NCI-H1105 treated with DMSO at 0.1 percent for 48 hours (cell line): Measurements from ENCODE around the gene BPIFB6.

ENCODE experiments used
- DNase-seq: peaks from one replicate; lab custom pipeline; 2025; lab: John Stamatoyannopoulos, UW

BPIFB6 gene

GRCh38 chr20:33064572-33065287 lies 33.3 kb downstream of the BPIFB6 start:
- DNase-seq, result no peak

DNA sequence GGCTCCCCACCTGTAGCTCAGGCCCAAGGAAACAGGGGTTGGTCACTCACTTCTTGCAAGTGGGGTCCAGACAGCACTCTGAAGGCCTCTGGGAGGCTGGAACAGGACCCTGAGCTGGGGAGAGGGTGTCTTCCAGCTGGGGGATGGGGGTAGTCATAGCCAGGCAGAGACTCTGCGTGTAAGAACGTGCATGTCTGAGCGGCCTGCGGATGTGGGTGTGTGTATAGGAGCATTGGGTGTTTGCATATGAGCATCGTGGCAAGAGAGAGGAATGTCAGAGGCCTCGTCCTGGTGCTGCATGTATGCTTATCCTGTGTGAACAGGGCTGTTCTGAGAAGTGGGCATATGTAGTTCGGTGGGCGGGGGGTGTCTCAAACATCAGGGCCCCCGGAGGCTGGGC lies 34.3 kb downstream of the BPIFB6 start:
- DNase-seq, result no peak

- DNase-seq, result no peak
These were observed 36.4 kb downstream of the BPIFB6 start for GRCh38 chr20:33067806-33068205.

DNA sequence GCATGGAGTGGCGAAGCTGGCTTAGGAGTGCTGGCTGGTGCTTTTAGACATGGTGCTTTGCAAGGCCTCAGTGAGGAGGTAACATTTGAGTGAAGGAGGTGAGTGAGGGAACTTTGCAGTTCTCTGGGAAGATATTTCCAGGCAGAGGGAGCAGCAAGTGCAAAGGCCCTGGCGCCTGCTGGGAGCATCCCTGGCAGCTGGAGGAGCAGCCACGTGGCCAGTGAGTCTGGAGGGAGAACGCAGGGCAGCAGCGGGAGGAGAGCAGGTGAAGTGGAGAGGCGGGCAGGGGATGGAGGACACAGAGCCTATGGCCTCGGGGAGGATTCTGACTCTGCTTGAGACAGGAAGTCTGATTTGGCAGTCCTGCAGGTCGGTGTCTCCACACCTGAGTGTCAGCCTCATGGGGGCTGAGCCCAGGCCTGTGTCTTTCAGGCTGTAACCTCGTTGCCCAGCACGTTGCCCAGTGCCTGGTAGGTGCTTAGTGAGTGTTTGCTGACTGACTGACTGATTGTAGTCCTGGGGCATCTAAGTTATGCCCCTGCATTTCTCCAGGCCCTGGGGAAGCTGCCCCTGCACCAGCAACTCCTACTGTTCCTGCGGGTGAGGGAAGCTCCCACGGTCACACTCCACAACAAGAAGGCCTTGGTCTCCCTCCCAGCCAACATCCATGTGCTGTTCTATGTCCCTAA lies 36.9 kb downstream of the BPIFB6 start:
- no peak for DNase-seq

- no peak for DNase-seq
These were observed 38.2 kb downstream of the BPIFB6 start for GRCh38 chr20:33069673-33070072.

DNA sequence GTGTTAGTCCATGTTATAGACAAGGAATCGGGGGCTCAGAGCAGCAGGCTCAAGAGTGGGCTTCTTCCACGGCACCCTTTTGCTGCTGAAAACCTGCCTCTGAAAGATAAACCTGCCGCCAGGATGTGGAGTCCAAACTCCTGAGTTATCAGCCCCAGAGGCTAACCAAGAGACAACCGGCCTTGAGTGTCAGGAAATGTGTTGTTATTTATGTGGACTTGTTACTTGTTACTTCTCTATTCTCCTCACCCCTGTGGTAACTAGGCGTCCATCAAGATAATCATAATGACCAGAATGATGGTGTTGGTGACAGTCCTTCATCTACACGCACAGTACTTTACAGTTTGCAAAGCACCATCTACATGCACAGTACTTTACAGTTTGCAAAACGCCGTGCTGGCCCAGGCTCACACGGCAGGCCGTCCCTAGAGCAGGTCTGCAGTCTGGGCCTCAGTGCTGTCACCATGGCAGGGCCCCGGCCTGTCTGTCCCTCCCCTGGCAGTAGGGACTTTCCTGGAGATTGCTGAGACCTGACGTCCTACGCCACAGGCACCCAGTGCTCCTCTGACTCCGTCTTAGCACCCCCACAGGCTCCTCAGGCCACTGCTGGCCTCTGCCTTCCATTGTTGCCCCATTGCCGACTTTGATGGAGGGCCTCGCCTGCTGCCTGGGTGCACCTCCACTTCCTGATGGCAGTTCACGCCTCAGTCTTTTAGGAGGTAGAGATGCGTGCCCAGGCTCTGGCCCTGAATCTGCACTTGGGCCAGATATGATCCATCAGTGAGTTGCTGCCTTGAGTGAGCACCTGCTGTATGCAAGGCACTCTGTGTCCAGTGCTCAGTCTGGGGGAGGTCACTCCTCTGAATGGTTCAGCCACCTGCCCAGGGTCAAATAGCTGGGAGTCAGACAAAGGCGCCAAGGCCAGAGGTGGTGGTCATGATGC lies 38.9 kb downstream of the BPIFB6 start:
- DNase-seq, result no peak

DNA sequence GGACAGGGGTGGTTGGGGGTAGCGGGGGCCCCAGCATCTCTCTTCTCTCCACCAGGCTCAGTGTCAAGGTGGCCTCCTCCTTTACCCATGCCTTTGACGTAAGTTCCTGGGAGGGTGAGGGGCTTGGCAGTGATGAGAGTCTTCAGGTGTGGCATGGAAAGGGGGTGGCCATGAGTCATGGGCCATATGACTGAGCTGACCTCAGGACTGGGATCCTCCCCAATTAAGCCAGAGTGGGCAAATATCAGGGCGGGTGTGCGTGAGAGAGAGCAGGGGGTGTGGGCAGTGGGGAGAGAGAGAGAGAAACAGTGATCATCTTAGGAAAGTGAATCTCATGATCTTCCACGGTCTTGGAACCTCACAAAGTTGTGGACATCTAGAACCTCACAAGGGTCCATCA lies 39.8 kb downstream of the BPIFB6 start:
- DNase-seq, result no peak

DNA sequence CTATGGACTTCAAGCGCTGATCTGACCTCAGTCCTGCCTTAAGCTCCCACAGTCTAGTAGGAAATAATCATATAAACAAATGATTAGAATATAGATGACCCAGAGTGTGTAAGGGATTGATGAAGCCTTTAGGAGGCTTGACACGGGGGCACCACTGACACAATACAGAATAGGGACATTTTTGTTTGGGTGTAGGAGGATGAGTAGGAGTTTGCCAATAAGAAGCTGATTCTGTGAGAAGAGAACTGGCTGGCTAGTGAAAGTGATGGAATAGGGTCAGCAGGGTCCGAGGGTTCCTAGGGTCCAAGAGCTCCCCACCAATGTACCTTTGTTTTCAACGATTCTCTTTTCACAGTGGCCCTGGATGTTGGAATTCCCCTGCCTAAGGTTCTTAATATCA lies 40.9 kb downstream of the BPIFB6 start:
- DNase-seq, result no peak

- no peak for DNase-seq
These were observed 41.4 kb downstream of the BPIFB6 start for GRCh38 chr20:33072813-33073212.

DNA sequence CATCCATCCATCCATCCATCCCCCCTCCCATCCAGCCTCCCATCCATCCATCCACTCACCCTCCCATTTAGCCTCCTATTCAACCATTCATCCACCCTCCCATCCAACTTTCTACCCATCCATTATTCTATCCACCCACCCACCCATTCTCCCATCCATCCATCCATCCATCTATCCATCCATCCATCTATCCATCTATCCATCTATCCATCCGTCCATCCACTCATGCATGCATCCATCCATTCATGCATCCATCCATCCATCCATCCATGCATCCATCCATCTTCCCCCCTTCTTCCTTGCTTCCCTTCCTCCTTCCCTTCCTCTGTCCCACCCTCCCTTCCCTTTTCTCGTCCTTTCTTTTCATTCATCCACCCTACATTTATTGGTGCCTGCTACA lies 43.2 kb downstream of the BPIFB6 start:
- DNase-seq, result no peak

DNA sequence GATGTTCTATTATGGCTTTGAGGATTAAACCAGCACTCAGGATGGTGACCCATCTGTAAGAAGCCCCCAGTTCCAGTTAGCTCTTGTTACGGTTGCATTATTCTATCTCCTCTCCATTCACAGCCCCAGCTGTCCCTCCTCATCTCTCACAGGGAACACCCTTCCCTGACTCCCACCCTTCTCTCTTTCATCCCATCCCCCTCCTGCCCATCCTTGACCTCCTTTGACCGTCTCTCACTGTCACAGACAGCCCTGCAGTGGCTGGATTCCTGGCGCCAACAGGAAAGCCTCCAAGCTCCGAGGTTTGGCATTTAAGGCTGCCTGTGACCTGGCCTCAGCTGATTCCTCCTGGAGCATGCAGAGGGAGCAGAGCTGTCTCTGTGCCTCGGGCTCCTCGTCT lies 43.8 kb downstream of the BPIFB6 start:
- no peak for DNase-seq

GRCh38 chr20:33076662-33077372 lies 45.4 kb downstream of the BPIFB6 start:
- no peak for DNase-seq

DNA sequence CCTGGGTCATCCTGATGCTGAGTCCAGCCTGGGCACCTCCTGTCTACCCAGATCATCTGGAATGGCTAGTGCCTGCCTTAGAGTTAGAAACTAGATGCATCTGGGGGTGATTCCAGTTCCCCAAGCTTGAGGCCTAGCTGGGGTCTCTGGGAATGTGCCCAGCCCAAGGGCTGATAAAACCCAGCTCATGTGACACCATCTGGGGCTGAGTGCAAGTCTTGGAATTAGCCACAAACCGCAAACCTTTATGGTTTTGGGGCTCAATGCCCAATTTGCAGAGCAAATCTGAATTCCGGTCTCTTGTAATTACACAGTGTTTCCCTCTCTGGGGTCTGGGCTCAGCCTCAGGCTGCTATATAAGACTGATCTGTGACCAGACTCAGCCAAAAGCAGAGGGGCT lies 47.8 kb downstream of the BPIFB6 start, which contains the start of gene BPIFB4:
BPIFB4 (plus strand) TSS at position 385 of the 400 bp plus-strand sequence. CDS start 1,884 bp downstream, outside the sequence.
- DNase-seq, result no peak

DNA sequence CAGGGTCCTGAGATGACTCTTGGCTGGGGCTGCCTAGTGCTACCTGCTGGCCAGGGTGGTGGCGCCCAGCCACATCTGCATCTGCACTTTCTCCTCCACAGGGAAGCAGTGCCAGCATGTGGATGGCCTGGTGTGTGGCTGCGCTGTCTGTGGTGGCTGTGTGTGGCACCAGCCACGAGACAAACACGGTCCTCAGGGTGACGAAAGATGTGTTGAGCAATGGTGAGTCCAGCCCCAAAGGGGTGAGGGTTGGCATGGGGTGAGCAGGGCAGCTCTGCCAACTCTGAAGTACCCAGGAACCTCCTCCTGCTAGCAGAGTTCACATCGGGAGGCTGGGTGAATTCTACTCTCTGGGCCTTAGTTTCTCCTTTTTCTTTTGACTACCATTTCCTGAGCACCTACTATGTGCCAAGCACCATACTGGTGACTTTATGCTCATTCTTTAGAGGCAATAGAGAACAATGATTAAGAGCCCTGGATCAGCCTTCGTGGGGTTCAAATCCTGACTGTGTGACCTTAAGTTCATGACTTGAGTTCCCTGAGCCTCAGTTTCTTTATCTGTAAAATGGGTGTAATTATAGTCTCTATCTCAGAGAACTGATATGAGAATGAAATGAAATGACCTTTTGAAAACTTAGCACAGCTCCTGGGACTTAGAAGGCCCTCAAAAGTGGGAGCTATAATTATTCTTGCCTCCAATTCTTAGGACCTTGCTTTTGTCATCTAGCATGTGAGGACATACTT lies 50.1 kb downstream of the BPIFB6 start:
- no peak for DNase-seq

DNA sequence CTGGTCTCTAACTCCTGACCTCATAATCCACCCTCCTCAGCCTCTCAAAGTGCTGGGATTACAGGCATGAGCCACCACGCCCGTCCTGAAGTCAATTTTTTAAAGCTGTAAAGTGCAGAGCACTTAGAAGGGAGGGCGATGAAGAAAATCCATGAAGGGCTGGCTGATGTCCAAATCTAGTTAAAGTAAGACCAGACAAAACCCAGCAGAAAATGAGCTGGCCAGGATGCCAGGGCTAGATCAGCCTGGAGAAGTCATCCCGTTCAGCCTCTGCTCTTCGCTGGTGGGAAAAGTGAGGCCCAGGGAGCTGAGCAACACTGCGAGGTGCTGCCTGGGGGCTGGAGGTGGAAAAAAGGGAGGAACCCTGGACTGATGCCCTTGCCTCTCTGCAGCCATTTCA lies 51.1 kb downstream of the BPIFB6 start:
- DNase-seq, result no peak

DNA sequence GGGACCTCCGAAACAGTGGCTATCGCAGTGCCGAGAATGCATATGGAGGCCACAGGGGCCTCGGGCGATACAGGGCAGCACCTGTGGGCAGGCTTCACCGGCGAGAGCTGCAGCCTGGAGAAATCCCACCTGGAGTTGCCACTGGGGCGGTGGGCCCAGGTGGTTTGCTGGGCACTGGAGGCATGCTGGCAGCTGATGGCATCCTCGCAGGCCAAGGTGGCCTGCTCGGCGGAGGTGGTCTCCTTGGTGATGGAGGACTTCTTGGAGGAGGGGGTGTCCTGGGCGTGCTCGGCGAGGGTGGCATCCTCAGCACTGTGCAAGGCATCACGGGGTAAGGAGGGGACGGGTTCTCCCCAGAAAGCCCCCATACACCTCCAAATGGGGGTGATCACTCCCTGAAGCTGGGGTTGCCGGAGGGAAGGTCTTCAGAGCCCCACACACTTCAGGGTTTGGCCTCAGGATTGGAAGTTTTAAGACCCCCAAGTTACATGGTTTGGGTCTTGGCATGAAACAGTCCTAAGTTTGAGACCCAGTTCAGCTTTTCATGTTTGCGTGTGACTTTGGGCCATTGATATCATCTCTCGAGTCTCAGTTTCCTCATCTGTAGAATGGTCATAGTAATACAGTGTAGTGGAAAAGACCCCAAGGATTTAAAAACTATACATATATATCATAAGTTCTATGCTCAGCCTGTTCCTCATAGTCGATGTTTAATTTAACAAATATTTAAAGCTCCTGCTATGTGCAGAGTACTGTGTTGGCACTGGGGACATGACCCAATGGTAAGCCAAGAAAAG lies 52.3 kb downstream of the BPIFB6 start:
- no peak for DNase-seq

- DNase-seq, result no peak
These were observed 53.3 kb downstream of the BPIFB6 start for GRCh38 chr20:33084722-33085121.

GRCh38 chr20:33086052-33086722 lies 54.7 kb downstream of the BPIFB6 start:
- no peak for DNase-seq

DNA sequence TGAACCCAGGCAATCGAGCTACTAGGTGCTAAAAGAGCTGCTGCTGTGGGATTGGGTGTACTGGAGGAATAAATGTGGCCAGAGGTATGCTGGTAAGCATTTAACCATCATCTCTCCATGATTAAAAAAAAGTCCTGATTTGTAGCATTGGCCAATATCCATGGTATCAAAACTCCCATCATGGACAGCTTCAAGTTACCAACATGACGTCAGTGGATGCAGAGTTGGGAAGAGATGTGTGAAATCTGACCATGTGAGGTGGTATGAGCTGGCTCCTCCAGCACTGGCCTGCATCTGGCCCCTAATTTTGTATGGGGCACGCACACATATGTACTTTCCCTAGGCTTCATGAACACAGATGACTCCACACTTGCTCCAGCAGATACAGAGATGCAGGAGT lies 59.7 kb downstream of the BPIFB6 start:
- DNase-seq, result no peak

DNA sequence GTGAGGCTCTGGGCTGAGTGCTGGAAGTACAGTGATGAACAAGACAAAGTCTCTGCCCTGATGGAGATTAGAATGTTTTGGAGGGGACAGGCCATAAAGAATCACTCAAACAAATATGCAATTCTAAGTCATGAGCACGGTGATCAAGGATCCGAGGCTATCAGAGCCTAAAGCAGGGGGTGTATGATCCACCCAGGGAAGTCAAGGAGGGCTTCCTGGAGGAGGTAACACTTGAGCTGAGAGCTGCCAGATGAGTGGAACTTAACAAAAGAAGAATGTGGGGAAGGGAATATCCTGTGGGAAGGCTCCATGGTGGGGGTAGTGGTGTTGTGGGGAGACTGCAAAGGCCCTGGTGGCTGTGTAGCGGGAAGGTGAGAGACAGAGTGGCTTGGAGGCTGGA lies 60.2 kb downstream of the BPIFB6 start:
- no peak for DNase-seq
